Measurements from ENCODE around the gene C18orf63. TPM values are rescaled to one million over a fixed set of nuclear protein-coding genes. Genes with fewer than 3 reads are reported as not detected.

Gene C18orf63
- total and polyA plus RNA-seq, 2 experiments from 2014 or later, result not detected

DNA sequence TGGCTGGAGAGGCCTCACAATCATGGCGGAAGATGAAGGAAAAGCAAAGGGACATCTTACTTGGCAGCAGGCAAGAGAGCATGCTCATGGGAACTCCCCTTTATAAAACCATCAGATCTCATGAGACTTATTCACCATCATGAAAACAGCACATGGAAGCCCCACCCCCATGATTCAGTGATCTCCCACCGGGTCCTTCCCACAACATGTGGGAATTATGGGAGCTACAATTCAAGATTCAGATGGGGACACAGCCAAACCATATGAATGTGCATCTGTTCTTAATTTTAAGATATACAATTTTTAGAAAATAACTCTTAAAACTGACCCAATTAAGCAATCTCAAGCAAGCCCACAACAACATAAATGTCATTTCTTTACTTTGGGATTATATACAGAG is 12.6 kb downstream of the C18orf63 start (continued):
- TF ChIP-seq, protein P1, sequence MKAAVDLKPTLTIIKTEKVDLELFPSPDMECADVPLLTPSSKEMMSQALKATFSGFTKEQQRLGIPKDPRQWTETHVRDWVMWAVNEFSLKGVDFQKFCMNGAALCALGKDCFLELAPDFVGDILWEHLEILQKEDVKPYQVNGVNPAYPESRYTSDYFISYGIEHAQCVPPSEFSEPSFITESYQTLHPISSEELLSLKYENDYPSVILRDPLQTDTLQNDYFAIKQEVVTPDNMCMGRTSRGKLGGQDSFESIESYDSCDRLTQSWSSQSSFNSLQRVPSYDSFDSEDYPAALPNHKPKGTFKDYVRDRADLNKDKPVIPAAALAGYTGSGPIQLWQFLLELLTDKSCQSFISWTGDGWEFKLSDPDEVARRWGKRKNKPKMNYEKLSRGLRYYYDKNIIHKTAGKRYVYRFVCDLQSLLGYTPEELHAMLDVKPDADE (IDR thresholded peaks at IDR 0.05), result no peak
- TF ChIP-seq EZH2 (IDR thresholded peaks at IDR 0.05; ENCODE audit: low read depth, unreplicated experiment) (no peak), NANOG (IDR thresholded peaks at IDR 0.05; ENCODE audit: borderline replicate concordance) (no peak), STAT1 (IDR thresholded peaks at IDR 0.05; ENCODE audit: unreplicated experiment) (no peak), CREB1 (CRISPR knock-in tag; IDR thresholded peaks at IDR 0.05; ENCODE audit: low read depth) (no peak), ZNF114 (CRISPR knock-in tag; IDR thresholded peaks at IDR 0.05) (no peak), EZH2phosphoT487 (IDR thresholded peaks at IDR 0.05; ENCODE audit: unreplicated experiment) (no peak), ZNF331 (CRISPR knock-in tag; IDR thresholded peaks at IDR 0.05; ENCODE audit: low read depth) (no peak), JUNB (IDR thresholded peaks at IDR 0.05; ENCODE audit: unreplicated experiment) (no peak), POLR2AphosphoS5 (IDR thresholded peaks at IDR 0.05; ENCODE audit: low read depth) (no peak)
- TF ChIP-seq, protein P2, sequence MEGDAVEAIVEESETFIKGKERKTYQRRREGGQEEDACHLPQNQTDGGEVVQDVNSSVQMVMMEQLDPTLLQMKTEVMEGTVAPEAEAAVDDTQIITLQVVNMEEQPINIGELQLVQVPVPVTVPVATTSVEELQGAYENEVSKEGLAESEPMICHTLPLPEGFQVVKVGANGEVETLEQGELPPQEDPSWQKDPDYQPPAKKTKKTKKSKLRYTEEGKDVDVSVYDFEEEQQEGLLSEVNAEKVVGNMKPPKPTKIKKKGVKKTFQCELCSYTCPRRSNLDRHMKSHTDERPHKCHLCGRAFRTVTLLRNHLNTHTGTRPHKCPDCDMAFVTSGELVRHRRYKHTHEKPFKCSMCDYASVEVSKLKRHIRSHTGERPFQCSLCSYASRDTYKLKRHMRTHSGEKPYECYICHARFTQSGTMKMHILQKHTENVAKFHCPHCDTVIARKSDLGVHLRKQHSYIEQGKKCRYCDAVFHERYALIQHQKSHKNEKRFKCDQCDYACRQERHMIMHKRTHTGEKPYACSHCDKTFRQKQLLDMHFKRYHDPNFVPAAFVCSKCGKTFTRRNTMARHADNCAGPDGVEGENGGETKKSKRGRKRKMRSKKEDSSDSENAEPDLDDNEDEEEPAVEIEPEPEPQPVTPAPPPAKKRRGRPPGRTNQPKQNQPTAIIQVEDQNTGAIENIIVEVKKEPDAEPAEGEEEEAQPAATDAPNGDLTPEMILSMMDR (conservative IDR thresholded peaks at IDR 0.05; ENCODE audit: low read depth in 2 of 2), result no peak
- TF ChIP-seq, protein P3, sequence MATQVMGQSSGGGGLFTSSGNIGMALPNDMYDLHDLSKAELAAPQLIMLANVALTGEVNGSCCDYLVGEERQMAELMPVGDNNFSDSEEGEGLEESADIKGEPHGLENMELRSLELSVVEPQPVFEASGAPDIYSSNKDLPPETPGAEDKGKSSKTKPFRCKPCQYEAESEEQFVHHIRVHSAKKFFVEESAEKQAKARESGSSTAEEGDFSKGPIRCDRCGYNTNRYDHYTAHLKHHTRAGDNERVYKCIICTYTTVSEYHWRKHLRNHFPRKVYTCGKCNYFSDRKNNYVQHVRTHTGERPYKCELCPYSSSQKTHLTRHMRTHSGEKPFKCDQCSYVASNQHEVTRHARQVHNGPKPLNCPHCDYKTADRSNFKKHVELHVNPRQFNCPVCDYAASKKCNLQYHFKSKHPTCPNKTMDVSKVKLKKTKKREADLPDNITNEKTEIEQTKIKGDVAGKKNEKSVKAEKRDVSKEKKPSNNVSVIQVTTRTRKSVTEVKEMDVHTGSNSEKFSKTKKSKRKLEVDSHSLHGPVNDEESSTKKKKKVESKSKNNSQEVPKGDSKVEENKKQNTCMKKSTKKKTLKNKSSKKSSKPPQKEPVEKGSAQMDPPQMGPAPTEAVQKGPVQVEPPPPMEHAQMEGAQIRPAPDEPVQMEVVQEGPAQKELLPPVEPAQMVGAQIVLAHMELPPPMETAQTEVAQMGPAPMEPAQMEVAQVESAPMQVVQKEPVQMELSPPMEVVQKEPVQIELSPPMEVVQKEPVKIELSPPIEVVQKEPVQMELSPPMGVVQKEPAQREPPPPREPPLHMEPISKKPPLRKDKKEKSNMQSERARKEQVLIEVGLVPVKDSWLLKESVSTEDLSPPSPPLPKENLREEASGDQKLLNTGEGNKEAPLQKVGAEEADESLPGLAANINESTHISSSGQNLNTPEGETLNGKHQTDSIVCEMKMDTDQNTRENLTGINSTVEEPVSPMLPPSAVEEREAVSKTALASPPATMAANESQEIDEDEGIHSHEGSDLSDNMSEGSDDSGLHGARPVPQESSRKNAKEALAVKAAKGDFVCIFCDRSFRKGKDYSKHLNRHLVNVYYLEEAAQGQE (IDR thresholded peaks at IDR 0.05; ENCODE audit: unreplicated experiment), result no peak

DNA sequence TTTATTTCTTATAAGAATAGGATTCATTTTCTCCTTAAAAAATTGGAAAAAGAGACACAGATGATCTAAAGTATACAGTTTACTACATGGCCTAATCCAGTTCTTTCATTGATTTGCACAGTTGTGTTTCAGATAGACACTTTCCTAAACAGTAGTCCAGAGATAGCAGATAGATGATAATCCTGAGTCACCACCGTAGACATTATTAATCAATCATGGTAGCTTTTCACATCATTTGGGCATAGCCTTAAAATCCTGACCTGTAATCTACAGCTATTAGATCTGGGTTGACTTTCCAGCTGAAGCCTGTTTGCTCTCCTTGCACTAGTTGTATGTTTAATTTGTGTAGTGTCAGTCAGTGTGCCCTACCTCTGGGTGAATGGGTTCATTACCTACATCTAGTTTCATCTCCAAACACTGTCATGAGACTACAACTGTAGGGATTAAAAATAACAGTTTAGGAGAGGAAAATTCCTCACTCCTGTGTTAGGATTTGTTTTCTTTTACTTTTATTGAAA is 14.1 kb downstream of the C18orf63 start:
- Histone ChIP-seq H3F3A (replicated peaks; ENCODE audit: low read depth) (no peaks in the 10 kb centered on the region), H2AFZ (no peak overlapping the region), H3K9me2 (ENCODE audit: insufficient read depth) (0 out of 2 replicates have a peak, but pooled peaks cover 5% of the 10 kb centered on the region), H3K4me1 (ENCODE audit: insufficient read depth) (no peaks in the 10 kb centered on the region), H3K27me3 (ENCODE audit: insufficient read depth) (no peaks in the 10 kb centered on the region), H3K36me3 (ENCODE audit: insufficient read depth) (no peaks in the 10 kb centered on the region), H3K27ac (ENCODE audit: low read depth) (no peak overlapping the region), H3K4me3 (no peak overlapping the region), H3K79me2 (replicated peaks; ENCODE audit: insufficient read depth) (no peaks in the 10 kb centered on the region), H3K4me2 (no peak overlapping the region), H4K20me1 (replicated peaks; ENCODE audit: insufficient read depth) (no peaks in the 10 kb centered on the region)
- no peak for ATAC-seq
- no peaks in the 10 kb centered on the region for H3K36me3 Mint-ChIP-seq (ENCODE audit: low read depth)
- no peak for DNase-seq (ENCODE audit: low spot score)
- TF ChIP-seq EZH2phosphoT487 (IDR thresholded peaks at IDR 0.05; ENCODE audit: unreplicated experiment), result no peak
- TF ChIP-seq EZH2 (IDR thresholded peaks at IDR 0.05; ENCODE audit: low read depth, unreplicated experiment), result no peak
- TF ChIP-seq CREB1 (CRISPR knock-in tag; IDR thresholded peaks at IDR 0.05; ENCODE audit: low read depth), result no peak
- TF ChIP-seq ZNF331 (CRISPR knock-in tag; IDR thresholded peaks at IDR 0.05; ENCODE audit: low read depth), result no peak
- TF ChIP-seq NANOG (IDR thresholded peaks at IDR 0.05; ENCODE audit: borderline replicate concordance), result no peak
- TF ChIP-seq POLR2AphosphoS5 (IDR thresholded peaks at IDR 0.05; ENCODE audit: low read depth), result no peak
- TF ChIP-seq, protein P1 (IDR thresholded peaks at IDR 0.05), result no peak
- TF ChIP-seq JUNB (IDR thresholded peaks at IDR 0.05; ENCODE audit: unreplicated experiment), result no peak
- no peak for TF ChIP-seq STAT1 (IDR thresholded peaks at IDR 0.05; ENCODE audit: unreplicated experiment)
- H3K4me3 Mint-ChIP-seq, result no peak overlapping the region
- H3K9me3 Mint-ChIP-seq, result no peaks in the 10 kb centered on the region
- peaks cover 1% of the 10 kb centered on the region for H3K27me3 Mint-ChIP-seq (ENCODE audit: insufficient read depth, low read depth, poor library complexity)
- no peak overlapping the region for H3K27ac Mint-ChIP-seq
- peaks cover 10% of the 10 kb centered on the region; the same call in 2 of the 3 replicates for H3K4me1 Mint-ChIP-seq
